HUES64 (cell line): ENCODE measurements around the gene CDH4.

Experiments
- H3K27ac ChIP-seq: 2 replicates; pipeline ENCODE4 v1.7.0; 2013; ENCODE audit warnings: low read depth, low read length, inconsistent platforms
- H3K27me3 ChIP-seq: 2 replicates; pipeline ENCODE4 v1.6.1; 2013; ENCODE audit warnings: mild to moderate bottlenecking, low read length; ENCODE audit not compliant: insufficient read depth
- H3K36me3 ChIP-seq: 2 replicates; pipeline ENCODE4 v1.6.1; 2013; ENCODE audit warnings: mild to moderate bottlenecking, low read length; ENCODE audit not compliant: insufficient read depth
- H3K4me1 ChIP-seq: 2 replicates; pipeline ENCODE4 v1.6.1; 2013; ENCODE audit warnings: mild to moderate bottlenecking, low read length, moderate library complexity; ENCODE audit not compliant: insufficient read depth
- H3K4me3 ChIP-seq: 2 replicates; pipeline ENCODE4 v1.5.1; 2013; ENCODE audit warnings: mild to moderate bottlenecking, low read length, moderate library complexity
- H3K9ac ChIP-seq: 2 replicates; pipeline ENCODE4 v1.6.1; 2013; ENCODE audit warnings: mild to moderate bottlenecking, low read depth, low read length
- H3K9me3 ChIP-seq: 2 replicates; pipeline ENCODE4 v1.6.1; 2013; ENCODE audit warnings: low read depth, low read length; ENCODE audit not compliant: insufficient read depth
- WGBS: fragments of 150-250, 120-280 bp; methylation state at CpG from one replicate; pipeline ENCODE4 v1.1.7; 2013; ENCODE audit warnings: missing lambda C conversion rate; 5-methylcytosine and 5-hydroxymethylcytosine counted together

Gene CDH4

GRCh38 chr20:61605862-61606557, 353.9 kb downstream of the CDH4 start:
- Histone ChIP-seq H3K27me3 (no peaks in the 10 kb centered on the region), H3K9me3 (no peaks in the 10 kb centered on the region), H3K4me3 (no peak overlapping the region), H3K9ac (no peak overlapping the region), H3K27ac (no peak overlapping the region), H3K36me3 (no peaks in the 10 kb centered on the region), H3K4me1 (no peaks in the 10 kb centered on the region)
- WGBS: 93% methylated on average over 12 of the region's 12 CpGs

GRCh38 chr20:61608275-61609085, 356.4 kb downstream of the CDH4 start:
- Histone ChIP-seq H3K27ac (no peak overlapping the region), H3K27me3 (no peaks in the 10 kb centered on the region), H3K36me3 (no peaks in the 10 kb centered on the region), H3K9ac (no peak overlapping the region), H3K4me1 (no peaks in the 10 kb centered on the region), H3K4me3 (no peak overlapping the region), H3K9me3 (peaks cover 7% of the 10 kb centered on the region)
- WGBS: 68% methylated on average over 21 of the region's 21 CpGs

- Histone ChIP-seq H3K27ac (no peak overlapping the region), H3K4me1 (no peaks in the 10 kb centered on the region), H3K27me3 (no peaks in the 10 kb centered on the region), H3K4me3 (no peak overlapping the region), H3K9ac (no peak overlapping the region), H3K9me3 (peaks cover 7% of the 10 kb centered on the region), H3K36me3 (no peaks in the 10 kb centered on the region)
- WGBS: 87% methylated on average over 9 of the region's 9 CpGs
These were observed 357.4 kb downstream of the CDH4 start for GRCh38 chr20:61609461-61609860.

- Histone ChIP-seq H3K4me1 (no peaks in the 10 kb centered on the region), H3K9me3 (peaks cover 7% of the 10 kb centered on the region), H3K9ac (no peak overlapping the region), H3K27ac (no peak overlapping the region), H3K27me3 (no peaks in the 10 kb centered on the region), H3K36me3 (no peaks in the 10 kb centered on the region), H3K4me3 (no peak overlapping the region)
- WGBS: 84% methylated on average over 12 of the region's 13 CpGs
These were observed 359.5 kb downstream of the CDH4 start for GRCh38 chr20:61611401-61612180.

GRCh38 chr20:61613917-61614705, 362.1 kb downstream of the CDH4 start:
- Histone ChIP-seq H3K27me3 (no peaks in the 10 kb centered on the region), H3K4me1 (no peaks in the 10 kb centered on the region), H3K4me3 (no peak overlapping the region), H3K9me3 (peaks cover 7% of the 10 kb centered on the region), H3K9ac (no peak overlapping the region), H3K27ac (no peak overlapping the region), H3K36me3 (no peaks in the 10 kb centered on the region)
- WGBS: 91% methylated on average over 13 of the region's 13 CpGs

GRCh38 chr20:61614706-61615100, 362.6 kb downstream of the CDH4 start:
- no peak overlapping the region for H3K9ac ChIP-seq
- H3K36me3 ChIP-seq: no peaks in the 10 kb centered on the region
- 88% methylated on average over 2 of the region's 2 CpGs for WGBS
- peaks cover 7% of the 10 kb centered on the region for H3K9me3 ChIP-seq
- no peaks in the 10 kb centered on the region for H3K4me1 ChIP-seq
- no peak overlapping the region for H3K4me3 ChIP-seq
- H3K27me3 ChIP-seq: no peaks in the 10 kb centered on the region
- no peak overlapping the region for H3K27ac ChIP-seq

GRCh38 chr20:61615806-61616205, 363.7 kb downstream of the CDH4 start:
- H3K4me3 ChIP-seq: no peak overlapping the region
- H3K27ac ChIP-seq: no peak overlapping the region
- H3K9me3 ChIP-seq: peaks cover 7% of the 10 kb centered on the region
- H3K27me3 ChIP-seq: no peaks in the 10 kb centered on the region
- no peaks in the 10 kb centered on the region for H3K36me3 ChIP-seq
- H3K4me1 ChIP-seq: no peaks in the 10 kb centered on the region
- 96% methylated on average over 15 of the region's 15 CpGs for WGBS
- no peak overlapping the region for H3K9ac ChIP-seq

GRCh38 chr20:61619751-61620150, 367.7 kb downstream of the CDH4 start:
- Histone ChIP-seq H3K9ac (no peak overlapping the region), H3K4me1 (no peaks in the 10 kb centered on the region), H3K36me3 (no peaks in the 10 kb centered on the region), H3K27me3 (no peaks in the 10 kb centered on the region), H3K9me3 (no peaks in the 10 kb centered on the region), H3K4me3 (no peak overlapping the region), H3K27ac (no peak overlapping the region)
- WGBS: 97% methylated on average over 10 of the region's 10 CpGs

GRCh38 chr20:61620174-61620573, 368.1 kb downstream of the CDH4 start:
- H3K27me3 ChIP-seq: no peaks in the 10 kb centered on the region
- no CpG with 5 or more reads among the region's 1 CpG for WGBS
- no peak overlapping the region for H3K4me3 ChIP-seq

GRCh38 chr20:61621035-61621730, 369.1 kb downstream of the CDH4 start:
- Histone ChIP-seq H3K4me3 (no peak overlapping the region), H3K27me3 (no peaks in the 10 kb centered on the region), H3K4me1 (no peaks in the 10 kb centered on the region), H3K9me3 (no peaks in the 10 kb centered on the region), H3K36me3 (no peaks in the 10 kb centered on the region), H3K27ac (no peak overlapping the region), H3K9ac (no peak overlapping the region)
- 96% methylated on average over 19 of the region's 19 CpGs for WGBS

More at GRCh38 chr20:61620174-61620573, 368.1 kb downstream of the CDH4 start:
- no peak overlapping the region for H3K27ac ChIP-seq
- H3K9me3 ChIP-seq: no peaks in the 10 kb centered on the region
- no peaks in the 10 kb centered on the region for H3K36me3 ChIP-seq
- H3K9ac ChIP-seq: no peak overlapping the region
- H3K4me1 ChIP-seq: no peaks in the 10 kb centered on the region
